ENCODE data around the gene RASL11A.
"Not testable (repeated sequence)": the region's sequence is repeated elsewhere in the genome, so short reads cannot be mapped to it uniquely, and the experiment has no call there.

RASL11A gene

GRCh38 chr13:27309401-27309958 is 38.9 kb downstream of the RASL11A start:
- no peak overlapping the region for H3K4me3 ChIP-seq (ENCODE audit: low read depth in 1 of 5, low read length in 5 of 5)
- no peaks in the 10 kb centered on the region for H3K36me3 ChIP-seq (ENCODE audit: control insufficient read depth in 5 of 5, insufficient read depth in 5 of 5, low read length in 5 of 5)
- no peak overlapping the region for H3K27ac ChIP-seq (ENCODE audit: low read depth, low read length)
- no peaks in the 10 kb centered on the region for H3K4me1 ChIP-seq (ENCODE audit: control insufficient read depth in 5 of 5, insufficient read depth in 5 of 5, low read length in 5 of 5)
- no peaks in the 10 kb centered on the region for H3K27me3 ChIP-seq (ENCODE audit: control insufficient read depth in 5 of 5, insufficient read depth in 4 of 5, low read length in 5 of 5)
- peaks cover 0 to 3% (median 0%) of the 10 kb centered on the region in 5 donors for H3K9me3 ChIP-seq (ENCODE audit: control insufficient read depth in 5 of 5, low read length in 5 of 5)
- no peak overlapping the region for H3K9ac ChIP-seq (ENCODE audit: low read length in 5 of 5)

DNA sequence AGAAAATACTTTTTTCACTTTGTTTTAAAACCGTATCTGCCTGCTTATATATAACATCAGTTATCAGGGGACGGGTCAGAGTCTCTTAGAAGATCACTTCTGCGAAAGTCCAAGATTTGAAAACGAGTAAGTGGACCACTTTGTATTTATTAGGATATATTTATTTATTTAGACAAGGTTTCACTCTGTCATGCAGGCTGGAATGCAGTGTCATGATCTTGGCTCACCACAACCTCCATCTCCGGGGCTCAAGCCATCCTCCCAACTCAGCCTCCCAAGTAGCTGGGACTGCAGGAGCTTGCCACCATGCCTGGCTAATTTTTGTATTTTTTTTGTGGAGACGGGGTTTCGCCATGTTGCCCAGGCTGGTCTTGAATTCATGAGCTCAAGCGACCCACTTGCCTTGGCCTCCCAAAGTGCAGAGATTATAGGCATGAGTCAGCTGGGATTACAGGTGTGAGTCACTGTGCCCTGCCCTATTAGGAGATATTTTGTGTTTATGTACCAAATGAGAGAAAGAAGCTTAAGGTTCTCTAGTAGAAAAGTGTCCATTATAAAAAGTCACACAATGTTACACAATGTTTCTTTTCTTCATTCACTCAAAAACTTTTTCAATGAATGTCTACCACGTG is 39.5 kb downstream of the RASL11A start:
- no peaks in the 10 kb centered on the region for H3K27me3 ChIP-seq (ENCODE audit: control insufficient read depth in 5 of 5, insufficient read depth in 4 of 5, low read length in 5 of 5)
- H3K9ac ChIP-seq (ENCODE audit: low read length in 5 of 5) = no peak overlapping the region
- no peak overlapping the region for H3K4me3 ChIP-seq (ENCODE audit: low read depth in 1 of 5, low read length in 5 of 5)
- no peaks in the 10 kb centered on the region for H3K36me3 ChIP-seq (ENCODE audit: control insufficient read depth in 5 of 5, insufficient read depth in 5 of 5, low read length in 5 of 5)
- H3K27ac ChIP-seq (ENCODE audit: low read depth, low read length) = no peak overlapping the region
- no peaks in the 10 kb centered on the region for H3K4me1 ChIP-seq (ENCODE audit: control insufficient read depth in 5 of 5, insufficient read depth in 5 of 5, low read length in 5 of 5)
- H3K9me3 ChIP-seq (ENCODE audit: control insufficient read depth in 5 of 5, low read length in 5 of 5) = peaks cover 0 to 3% (median 0%) of the 10 kb centered on the region in 5 donors

GRCh38 chr13:27310946-27311345 is 40.3 kb downstream of the RASL11A start:
- H3K36me3 ChIP-seq (ENCODE audit: control insufficient read depth in 5 of 5, insufficient read depth in 5 of 5, low read length in 5 of 5) = no peaks in the 10 kb centered on the region
- H3K27me3 ChIP-seq (ENCODE audit: control insufficient read depth in 5 of 5, insufficient read depth in 4 of 5, low read length in 5 of 5) = no peaks in the 10 kb centered on the region
- H3K9ac ChIP-seq (ENCODE audit: low read length in 5 of 5) = no peak overlapping the region
- no peaks in the 10 kb centered on the region for H3K4me1 ChIP-seq (ENCODE audit: control insufficient read depth in 5 of 5, insufficient read depth in 5 of 5, low read length in 5 of 5)
- no peak overlapping the region for H3K27ac ChIP-seq (ENCODE audit: low read depth, low read length)
- H3K4me3 ChIP-seq (ENCODE audit: low read depth in 1 of 5, low read length in 5 of 5) = no peak overlapping the region
- H3K9me3 ChIP-seq (ENCODE audit: control insufficient read depth in 5 of 5, low read length in 5 of 5) = peaks cover 0 to 3% (median 0%) of the 10 kb centered on the region in 5 donors

DNA sequence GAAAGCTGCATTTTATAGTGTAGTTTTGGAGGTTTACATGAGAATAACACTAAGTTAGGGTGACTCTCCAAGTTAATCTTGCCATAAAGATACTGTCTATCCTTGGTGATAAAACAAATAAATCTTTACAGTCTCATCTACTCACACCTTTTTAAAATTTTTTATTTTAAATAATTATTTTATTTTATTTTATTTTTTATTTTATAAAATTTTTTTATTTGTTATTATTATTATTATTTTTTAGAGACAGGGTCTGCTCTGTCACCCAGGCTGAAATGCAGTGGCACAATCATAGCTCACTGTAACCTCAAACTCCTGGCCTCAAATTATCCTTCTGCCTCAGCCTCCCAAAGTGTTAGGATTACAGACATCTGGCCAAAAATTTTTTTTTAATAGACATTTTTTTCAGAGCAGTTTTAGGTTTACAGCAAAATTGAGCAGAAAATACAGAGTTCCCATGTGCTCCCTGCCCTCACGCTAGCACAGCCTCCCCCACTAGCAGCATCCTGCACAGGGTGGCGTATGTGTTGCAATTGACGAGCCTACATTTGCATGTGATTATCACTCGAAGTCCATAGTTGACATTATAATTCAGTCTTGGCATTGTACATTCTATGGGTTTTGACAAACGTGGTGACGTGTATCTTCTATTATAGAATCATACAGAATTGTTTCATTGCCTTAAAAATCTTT is 41.0 kb downstream of the RASL11A start:
- no peak overlapping the region for H3K27ac ChIP-seq (ENCODE audit: low read depth, low read length)
- H3K27me3 ChIP-seq (ENCODE audit: control insufficient read depth in 5 of 5, insufficient read depth in 4 of 5, low read length in 5 of 5) = no peaks in the 10 kb centered on the region

DNA sequence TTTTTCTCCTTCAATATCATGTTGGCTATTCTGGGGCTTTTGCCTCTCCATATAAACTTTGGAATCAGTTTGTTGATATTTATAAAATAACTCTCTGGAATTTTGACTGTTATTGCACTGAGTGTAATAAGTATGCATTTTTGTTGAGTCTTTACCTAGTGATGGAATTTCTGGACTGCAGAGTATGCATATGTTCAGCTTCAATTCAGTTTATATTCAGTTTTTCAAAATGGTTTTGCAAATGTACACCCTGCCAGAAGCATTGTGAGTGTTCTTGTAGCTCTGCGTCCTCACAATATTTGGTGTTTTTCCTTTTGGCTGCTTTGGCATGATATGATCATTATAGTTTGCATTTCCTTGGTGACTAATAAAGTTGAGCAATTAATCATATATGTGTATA is 43.1 kb downstream of the RASL11A start:
- no peak overlapping the region for H3K27ac ChIP-seq (ENCODE audit: low read depth, low read length)
- no peak overlapping the region for H3K4me3 ChIP-seq (ENCODE audit: low read depth in 1 of 5, low read length in 5 of 5)
- H3K4me1 ChIP-seq (ENCODE audit: control insufficient read depth in 5 of 5, insufficient read depth in 5 of 5, low read length in 5 of 5) = no peaks in the 10 kb centered on the region
- no peaks in the 10 kb centered on the region for H3K36me3 ChIP-seq (ENCODE audit: control insufficient read depth in 5 of 5, insufficient read depth in 5 of 5, low read length in 5 of 5)
- no peak overlapping the region for H3K9ac ChIP-seq (ENCODE audit: low read length in 5 of 5)
- no peaks in the 10 kb centered on the region for H3K9me3 ChIP-seq (ENCODE audit: control insufficient read depth in 5 of 5, low read length in 5 of 5)
- H3K27me3 ChIP-seq (ENCODE audit: control insufficient read depth in 5 of 5, insufficient read depth in 4 of 5, low read length in 5 of 5) = no peaks in the 10 kb centered on the region

More for the DNA sequence above, 41.0 kb downstream of the RASL11A start:
- Histone ChIP-seq H3K36me3 (ENCODE audit: control insufficient read depth in 5 of 5, insufficient read depth in 5 of 5, low read length in 5 of 5) (no peaks in the 10 kb centered on the region), H3K9me3 (ENCODE audit: control insufficient read depth in 5 of 5, low read length in 5 of 5) (peaks cover 0 to 3% (median 0%) of the 10 kb centered on the region in 5 donors), H3K4me1 (ENCODE audit: control insufficient read depth in 5 of 5, insufficient read depth in 5 of 5, low read length in 5 of 5) (no peaks in the 10 kb centered on the region), H3K9ac (ENCODE audit: low read length in 5 of 5) (no peak overlapping the region), H3K4me3 (ENCODE audit: low read depth in 1 of 5, low read length in 5 of 5) (no peak overlapping the region)

DNA sequence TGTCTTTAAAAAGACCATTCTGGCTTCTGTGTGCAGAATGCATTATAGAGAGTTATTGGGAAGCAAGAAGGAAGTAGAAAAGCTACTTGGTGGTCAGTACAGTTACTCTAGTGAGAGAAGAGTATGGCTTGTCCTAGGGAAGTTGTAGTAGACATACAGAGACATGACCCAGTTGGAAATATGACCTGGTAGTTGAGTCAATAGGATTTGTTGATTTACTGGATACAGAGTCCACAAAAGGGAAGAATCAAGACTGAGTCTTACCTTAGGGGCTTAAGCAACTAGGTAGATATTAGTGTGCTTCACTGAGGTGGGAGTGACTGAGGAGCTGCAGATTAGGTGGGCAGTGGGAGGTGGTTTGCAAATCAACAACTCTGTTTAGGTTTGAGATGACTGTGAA is 48.8 kb downstream of the RASL11A start:
- H3K4me3 ChIP-seq (ENCODE audit: low read depth in 1 of 5, low read length in 5 of 5) = no peak overlapping the region
- H3K9ac ChIP-seq (ENCODE audit: low read length in 5 of 5) = no peak overlapping the region
- H3K36me3 ChIP-seq (ENCODE audit: control insufficient read depth in 5 of 5, insufficient read depth in 5 of 5, low read length in 5 of 5) = no peaks in the 10 kb centered on the region
- no peaks in the 10 kb centered on the region for H3K4me1 ChIP-seq (ENCODE audit: control insufficient read depth in 5 of 5, insufficient read depth in 5 of 5, low read length in 5 of 5)
- peaks cover 0 to 5% (median 2%) of the 10 kb centered on the region in 5 donors for H3K27me3 ChIP-seq (ENCODE audit: control insufficient read depth in 5 of 5, insufficient read depth in 4 of 5, low read length in 5 of 5)
- H3K27ac ChIP-seq (ENCODE audit: low read depth, low read length) = no peak overlapping the region
- H3K9me3 ChIP-seq (ENCODE audit: control insufficient read depth in 5 of 5, low read length in 5 of 5) = peaks cover 0 to 4% (median 0%) of the 10 kb centered on the region in 5 donors

DNA sequence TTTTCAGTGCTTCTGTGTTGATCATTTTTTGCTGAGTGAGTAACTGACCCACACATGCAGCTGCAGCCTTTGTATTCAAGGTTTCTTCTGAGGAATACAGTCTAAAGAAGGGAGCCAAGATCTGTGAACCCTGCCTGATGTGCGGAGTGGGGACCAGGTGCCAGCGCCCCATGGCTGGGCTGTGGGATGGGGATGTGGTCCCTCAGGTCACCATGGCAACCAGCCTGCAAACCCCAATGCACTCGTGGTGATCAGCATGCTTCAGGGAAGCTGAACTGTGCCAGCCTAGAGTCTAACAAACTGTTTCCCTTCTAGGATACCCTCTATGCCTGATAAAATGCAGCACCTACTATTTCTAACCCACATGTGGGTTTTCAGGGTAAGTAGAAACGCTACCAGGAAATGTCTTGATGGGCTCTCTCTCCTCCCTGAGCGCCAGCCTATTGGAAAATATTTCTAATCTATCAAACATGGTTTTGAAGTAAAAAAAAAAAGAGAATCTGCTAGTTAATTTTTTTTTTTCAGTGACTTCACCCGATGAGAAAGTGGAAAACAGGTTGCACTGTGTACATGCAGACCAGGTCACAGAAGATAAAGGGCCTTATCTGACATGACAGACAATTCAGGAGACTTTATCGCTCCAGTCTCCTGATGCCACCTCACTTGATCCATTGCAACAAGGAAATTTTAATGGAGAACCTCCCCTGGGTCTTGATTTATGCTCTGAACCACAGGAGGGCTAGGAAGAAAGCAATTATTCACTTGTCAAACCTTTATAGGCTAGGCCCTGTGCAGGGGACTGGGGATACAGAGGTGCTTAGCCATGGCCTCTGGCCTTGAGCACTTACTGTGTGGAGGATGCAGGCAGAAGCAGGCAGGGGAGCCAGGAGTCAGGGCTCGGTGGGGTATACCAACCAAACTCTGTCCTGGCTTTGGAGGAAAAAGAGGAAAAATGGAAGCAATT is 51.1 kb downstream of the RASL11A start:
- Histone ChIP-seq H3K27ac (ENCODE audit: low read depth, low read length) (no peak overlapping the region), H3K27me3 (ENCODE audit: control insufficient read depth in 5 of 5, insufficient read depth in 4 of 5, low read length in 5 of 5) (peaks cover 0 to 5% (median 2%) of the 10 kb centered on the region in 5 donors), H3K4me1 (ENCODE audit: control insufficient read depth in 5 of 5, insufficient read depth in 5 of 5, low read length in 5 of 5) (no peaks in the 10 kb centered on the region), H3K9me3 (ENCODE audit: control insufficient read depth in 5 of 5, low read length in 5 of 5) (peaks cover 0 to 4% (median 0%) of the 10 kb centered on the region in 5 donors), H3K9ac (ENCODE audit: low read length in 5 of 5) (no peak overlapping the region), H3K4me3 (ENCODE audit: low read depth in 1 of 5, low read length in 5 of 5) (no peak overlapping the region), H3K36me3 (ENCODE audit: control insufficient read depth in 5 of 5, insufficient read depth in 5 of 5, low read length in 5 of 5) (no peaks in the 10 kb centered on the region)

DNA sequence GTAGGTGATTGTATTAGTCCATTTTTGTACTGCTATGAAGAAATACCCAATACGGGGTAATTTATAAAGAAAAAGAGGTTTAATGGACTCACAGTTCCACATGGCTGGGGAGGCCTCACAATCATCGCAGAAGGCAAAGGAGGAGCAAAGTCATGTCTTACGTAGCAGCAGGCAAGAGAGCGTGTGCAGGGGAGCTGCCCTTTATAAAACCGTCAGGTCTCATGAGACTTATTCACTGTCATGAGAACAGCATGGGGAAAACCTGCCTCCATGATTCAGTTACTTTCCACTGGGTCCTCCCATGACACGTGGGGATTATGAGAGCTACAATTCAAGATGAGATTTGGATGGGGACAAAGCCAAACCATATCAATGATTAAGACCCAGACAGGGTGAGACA is 51.8 kb downstream of the RASL11A start:
- H3K4me1 ChIP-seq (ENCODE audit: control insufficient read depth in 5 of 5, insufficient read depth in 5 of 5, low read length in 5 of 5); H3K36me3 ChIP-seq (ENCODE audit: control insufficient read depth in 5 of 5, insufficient read depth in 5 of 5, low read length in 5 of 5); H3K9me3 ChIP-seq (ENCODE audit: control insufficient read depth in 5 of 5, low read length in 5 of 5); H3K9ac ChIP-seq (ENCODE audit: low read length in 5 of 5); H3K4me3 ChIP-seq (ENCODE audit: low read depth in 1 of 5, low read length in 5 of 5); H3K27ac ChIP-seq (ENCODE audit: low read depth, low read length); H3K27me3 ChIP-seq (ENCODE audit: control insufficient read depth in 5 of 5, insufficient read depth in 4 of 5, low read length in 5 of 5): not testable (repeated sequence)
